IPS DF 6.9 (cell line): ENCODE results near the gene NCR2.

ENCODE experiments used
- DNase-seq: peaks from one replicate; pipeline ENCODE4 v3.0.0-alpha.2; 2013; ENCODE audit warnings: low read depth, low spot score
- H3K27ac ChIP-seq: one replicate; pipeline ENCODE4 v1.5.1; 2013; ENCODE audit warnings: low read length, control low read depth
- H3K27me3 ChIP-seq: 2 replicates; pipeline ENCODE4 v1.6.1; 2013; ENCODE audit warnings: mild to moderate bottlenecking, low read length; ENCODE audit not compliant: control insufficient read depth, insufficient read depth
- H3K36me3 ChIP-seq: 2 replicates; pipeline ENCODE4 v1.6.1; 2013; ENCODE audit warnings: low read length; ENCODE audit not compliant: control insufficient read depth, insufficient read depth
- H3K4me1 ChIP-seq: 2 replicates; pipeline ENCODE4 v1.6.1; 2013; ENCODE audit warnings: low read length; ENCODE audit not compliant: control insufficient read depth, insufficient read depth
- H3K4me3 ChIP-seq: 2 replicates; pipeline ENCODE4 v1.5.1; 2013; ENCODE audit warnings: mild to moderate bottlenecking, low read length
- H3K9me3 ChIP-seq: 2 replicates; pipeline ENCODE4 v1.6.1; 2013; ENCODE audit warnings: low read length, inconsistent platforms; ENCODE audit not compliant: control insufficient read depth, insufficient read depth
- WGBS: extraction: QIAGEN DNeasy Blood & Tissue Kit; methylation state at CpG from one replicate; pipeline ENCODE4 v1.1.7; 2013; ENCODE audit warnings: mixed read lengths, missing lambda C conversion rate; ENCODE audit not compliant: insufficient read length, insufficient coverage; 5-methylcytosine and 5-hydroxymethylcytosine counted together

NCR2 gene

DNA sequence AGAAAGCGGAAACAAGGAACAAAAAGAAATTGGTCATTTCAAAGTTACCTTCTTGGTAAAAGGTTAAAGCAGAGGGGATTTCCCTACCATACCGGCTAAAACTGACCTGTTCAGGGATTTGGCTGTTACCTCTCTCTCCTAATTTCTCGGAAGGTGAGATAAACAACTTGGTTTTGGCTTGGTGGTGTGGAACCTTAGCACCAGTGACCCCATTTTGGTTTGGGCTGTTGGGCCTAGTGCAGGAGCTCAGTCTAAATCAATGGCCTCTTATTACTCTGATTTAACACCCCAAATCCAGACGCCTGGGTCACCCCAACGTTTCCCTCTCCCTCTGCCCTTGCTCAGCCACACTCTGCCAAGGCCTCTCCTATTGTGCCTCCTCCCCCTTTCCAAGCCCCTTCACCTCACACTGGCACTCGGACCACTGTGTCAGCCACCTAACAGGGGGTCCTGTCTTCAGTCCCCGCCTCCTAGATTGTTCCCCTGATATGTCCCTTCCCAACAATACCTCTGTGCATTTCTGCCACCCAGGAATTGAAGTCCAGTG is 8.3 kb downstream of the NCR2 start:
- Histone ChIP-seq H3K9me3 (no peaks in the 10 kb centered on the region), H3K27me3 (no peaks in the 10 kb centered on the region), H3K36me3 (no peaks in the 10 kb centered on the region), H3K4me3 (no peak overlapping the region), H3K4me1 (no peaks in the 10 kb centered on the region), H3K27ac (no peak overlapping the region)
- no CpG with 5 or more reads among the region's 7 CpGs for WGBS
- no peak for DNase-seq

DNA sequence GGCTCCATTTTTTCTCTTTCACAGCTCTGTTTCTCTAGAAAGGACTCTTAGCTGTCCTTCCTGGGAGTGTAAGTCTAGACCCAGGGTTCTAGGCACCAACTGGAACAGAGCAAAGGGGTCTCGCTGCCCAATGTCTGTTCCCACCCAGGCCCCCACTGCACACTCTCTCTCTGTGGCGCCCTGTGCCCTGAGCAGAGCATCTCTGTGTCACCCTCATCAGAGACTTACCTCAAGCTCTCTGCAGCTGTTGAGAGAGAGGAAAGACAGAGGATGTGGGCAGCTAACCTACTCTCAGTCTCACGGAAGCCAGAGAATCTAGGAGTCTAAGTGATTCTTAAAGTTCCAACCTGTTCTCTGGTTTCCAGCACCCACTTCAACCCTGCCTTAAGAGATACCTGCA is 9.5 kb downstream of the NCR2 start:
- Histone ChIP-seq H3K9me3 (no peaks in the 10 kb centered on the region), H3K36me3 (no peaks in the 10 kb centered on the region), H3K4me1 (no peaks in the 10 kb centered on the region), H3K27ac (no peak overlapping the region), H3K27me3 (no peaks in the 10 kb centered on the region), H3K4me3 (no peak overlapping the region)
- no CpG with 5 or more reads among the region's 3 CpGs for WGBS
- DNase-seq = no peak

DNA sequence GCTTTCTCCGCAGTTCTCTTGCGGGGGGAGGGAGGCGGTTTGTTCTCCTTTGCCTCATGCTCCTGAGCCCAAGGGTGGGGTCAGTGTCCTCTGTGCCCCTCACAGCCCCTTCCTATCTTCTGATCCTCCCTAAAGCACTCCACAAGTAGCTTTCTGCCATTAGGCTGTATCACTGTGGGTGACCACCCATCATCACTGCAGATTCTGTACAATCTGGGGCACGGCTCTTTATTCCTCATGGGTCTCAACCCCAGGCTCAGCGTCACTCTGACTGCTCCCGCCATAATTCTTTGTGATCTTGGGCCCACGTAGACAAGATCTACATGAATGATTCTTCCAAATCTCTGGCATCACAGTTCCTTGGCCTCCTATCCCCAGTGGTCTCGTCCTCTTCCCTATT is 10.5 kb downstream of the NCR2 start:
- Histone ChIP-seq H3K4me1 (no peaks in the 10 kb centered on the region), H3K27me3 (no peaks in the 10 kb centered on the region), H3K4me3 (no peak overlapping the region), H3K27ac (no peak overlapping the region), H3K9me3 (no peaks in the 10 kb centered on the region; the same call in 1 of the 2 replicates), H3K36me3 (no peaks in the 10 kb centered on the region)
- DNase-seq = no peak
- no CpG with 5 or more reads among the region's 8 CpGs for WGBS

DNA sequence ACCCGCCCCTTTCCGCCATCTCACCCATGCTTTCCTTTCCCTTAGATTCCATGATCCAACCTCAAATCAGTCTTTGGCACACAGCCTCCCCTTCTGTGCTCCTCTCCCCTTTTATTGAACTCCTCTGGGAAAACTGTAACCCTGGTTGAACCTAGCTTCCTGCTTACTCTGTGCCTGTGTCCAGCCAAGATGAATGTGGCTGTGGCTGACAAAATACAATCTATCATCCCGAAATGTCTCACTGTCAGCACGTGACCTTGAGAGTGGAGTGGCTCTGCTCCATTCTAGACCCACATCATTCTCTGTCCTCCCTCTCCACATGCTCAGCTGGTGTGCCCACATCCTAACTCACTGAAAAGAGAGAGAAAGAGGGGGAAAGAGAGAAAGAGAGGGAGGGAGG is 11.0 kb downstream of the NCR2 start:
- DNase-seq = no peak
- Histone ChIP-seq H3K4me1 (no peaks in the 10 kb centered on the region), H3K27ac (no peak overlapping the region), H3K36me3 (no peaks in the 10 kb centered on the region), H3K27me3 (no peaks in the 10 kb centered on the region), H3K4me3 (no peak overlapping the region), H3K9me3 (no peaks in the 10 kb centered on the region; the same call in 1 of the 2 replicates)
- no CpG with 5 or more reads among the region's 4 CpGs for WGBS

DNA sequence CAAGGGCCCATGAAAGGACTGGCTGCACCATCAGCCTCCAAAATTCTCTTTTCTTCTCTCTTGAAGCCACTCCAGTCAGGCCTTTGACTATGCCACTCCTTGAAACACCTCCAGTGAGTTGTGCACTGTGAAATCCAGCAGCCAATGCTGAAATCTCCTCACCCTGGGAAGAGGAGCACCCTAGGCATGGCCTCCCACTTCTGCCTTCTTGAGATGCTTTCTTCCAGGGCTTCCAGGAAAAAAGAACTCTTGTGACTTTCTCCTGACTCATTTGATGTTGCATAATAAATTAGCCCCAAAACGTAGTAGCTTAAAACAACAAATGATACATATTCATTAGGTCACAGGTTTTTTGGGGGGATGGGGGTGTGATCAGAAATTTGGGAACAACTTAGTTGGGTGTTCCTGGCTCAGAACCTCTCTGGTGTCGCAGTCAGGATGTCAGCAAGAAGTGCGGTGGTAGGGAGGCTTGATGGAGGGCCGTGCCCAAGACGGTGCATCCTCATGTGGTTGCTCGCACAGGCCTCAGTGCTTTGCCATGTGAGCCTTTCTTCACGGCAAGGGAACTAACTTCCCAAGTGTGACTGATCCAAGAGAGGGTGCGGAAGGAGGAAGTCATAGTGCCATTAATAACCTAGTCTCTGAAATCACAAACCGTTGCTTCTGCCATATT is 12.1 kb downstream of the NCR2 start:
- no peaks in the 10 kb centered on the region for H3K4me1 ChIP-seq
- H3K27me3 ChIP-seq = no peaks in the 10 kb centered on the region
- no peaks in the 10 kb centered on the region for H3K36me3 ChIP-seq
- no peak overlapping the region for H3K4me3 ChIP-seq
- no peak overlapping the region for H3K27ac ChIP-seq
- no CpG with 5 or more reads among the region's 9 CpGs for WGBS
- H3K9me3 ChIP-seq = no peaks in the 10 kb centered on the region; the same call in 1 of the 2 replicates
- DNase-seq = no peak

DNA sequence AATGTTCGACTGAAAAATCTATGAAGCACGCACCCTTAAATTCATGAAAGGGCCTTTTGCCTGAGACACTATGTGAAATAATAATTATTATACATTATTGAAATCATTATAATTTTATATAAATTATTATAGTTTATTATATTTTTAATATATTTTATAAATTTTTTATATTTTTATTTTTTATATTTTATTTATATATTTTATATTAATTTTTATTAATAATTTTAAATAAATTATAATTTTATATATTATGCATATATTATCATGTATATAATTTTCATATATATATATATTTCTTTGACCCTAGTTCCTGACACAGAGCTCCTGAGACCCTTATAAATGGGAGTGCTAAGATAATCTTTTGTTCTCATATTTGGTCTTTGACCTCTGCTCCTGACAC is 13.5 kb downstream of the NCR2 start:
- no peak for DNase-seq
- no peaks in the 10 kb centered on the region for H3K4me1 ChIP-seq
- no peaks in the 10 kb centered on the region for H3K27me3 ChIP-seq
- H3K4me3 ChIP-seq = no peak overlapping the region
- no peaks in the 10 kb centered on the region; the same call in 1 of the 2 replicates for H3K9me3 ChIP-seq
- WGBS = no CpG with 5 or more reads among the region's 2 CpGs
- H3K36me3 ChIP-seq = no peaks in the 10 kb centered on the region
- H3K27ac ChIP-seq = no peak overlapping the region

DNA sequence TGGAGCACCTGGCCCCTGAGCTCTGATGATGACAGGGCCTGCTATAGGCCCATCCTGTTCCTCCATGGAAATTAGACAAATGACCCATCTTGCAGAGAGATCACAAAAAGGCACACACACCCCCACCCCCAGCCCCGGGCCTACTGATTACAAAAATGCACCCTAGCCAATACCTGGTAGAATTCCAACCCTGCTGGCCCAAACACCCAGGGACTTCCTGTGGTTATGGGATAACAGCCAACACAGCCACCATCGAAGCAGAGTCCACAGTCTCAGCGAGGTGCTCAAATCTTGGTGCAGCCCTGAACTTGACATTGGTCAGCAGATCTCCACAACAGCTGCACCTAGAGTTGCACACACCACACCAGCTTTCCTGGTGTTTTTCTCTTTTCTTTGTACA is 17.0 kb downstream of the NCR2 start:
- Histone ChIP-seq H3K4me3 (no peak overlapping the region), H3K4me1 (no peaks in the 10 kb centered on the region), H3K36me3 (no peaks in the 10 kb centered on the region), H3K9me3 (no peaks in the 10 kb centered on the region; the same call in 1 of the 2 replicates), H3K27me3 (no peaks in the 10 kb centered on the region), H3K27ac (no peak overlapping the region)
- no CpG with 5 or more reads among the region's 3 CpGs for WGBS
- no peak for DNase-seq

DNA sequence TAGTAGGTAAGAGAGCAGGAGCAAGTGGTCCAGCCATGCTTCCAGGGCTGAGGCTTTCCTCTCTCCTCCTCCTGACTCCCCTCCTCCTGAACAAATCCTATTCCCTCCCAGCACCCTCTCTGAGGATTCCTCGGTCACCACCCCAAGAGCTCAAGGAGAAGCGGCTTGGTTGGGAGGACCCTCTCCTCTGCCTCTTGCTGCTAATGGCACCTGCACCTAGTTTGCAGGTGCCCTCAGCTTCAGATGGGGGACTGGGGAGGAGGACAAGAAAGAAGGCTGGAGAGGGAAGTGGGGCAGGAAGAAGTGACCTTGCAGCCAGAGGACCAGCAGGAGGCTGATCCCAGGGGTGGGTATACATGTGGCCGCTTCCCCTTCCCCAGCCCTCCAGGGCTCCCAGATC is 17.5 kb downstream of the NCR2 start:
- WGBS = no CpG with 5 or more reads among the region's 3 CpGs
- H3K27ac ChIP-seq = no peak overlapping the region
- DNase-seq = no peak
- H3K9me3 ChIP-seq = no peaks in the 10 kb centered on the region; the same call in 1 of the 2 replicates
- no peaks in the 10 kb centered on the region for H3K27me3 ChIP-seq
- no peaks in the 10 kb centered on the region for H3K4me1 ChIP-seq
- no peak overlapping the region for H3K4me3 ChIP-seq
- H3K36me3 ChIP-seq = no peaks in the 10 kb centered on the region

DNA sequence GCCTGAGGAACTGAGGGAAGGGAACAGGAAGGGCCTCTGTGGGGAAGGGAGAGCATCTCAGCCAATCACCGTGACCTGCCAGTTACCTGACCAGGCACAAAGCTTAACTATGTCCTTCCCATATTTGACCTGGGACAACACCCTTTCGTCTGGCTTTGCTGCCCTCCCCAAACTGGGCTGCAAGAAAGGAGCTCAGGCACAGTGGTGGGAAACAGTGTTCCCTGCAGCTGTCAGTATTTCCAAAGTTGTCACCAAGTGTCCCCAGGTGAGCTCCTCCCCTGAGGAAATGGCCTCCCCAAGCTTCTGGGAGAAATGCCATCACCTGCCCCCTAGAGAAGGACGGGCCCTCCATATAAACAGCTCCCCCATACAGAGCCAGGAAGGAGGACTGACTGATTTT is 17.9 kb downstream of the NCR2 start:
- Histone ChIP-seq H3K27me3 (no peaks in the 10 kb centered on the region), H3K9me3 (no peaks in the 10 kb centered on the region; the same call in 1 of the 2 replicates), H3K27ac (no peak overlapping the region), H3K4me1 (no peaks in the 10 kb centered on the region), H3K4me3 (no peak overlapping the region), H3K36me3 (no peaks in the 10 kb centered on the region)
- DNase-seq = no peak
- WGBS = no CpG with 5 or more reads among the region's 3 CpGs

DNA sequence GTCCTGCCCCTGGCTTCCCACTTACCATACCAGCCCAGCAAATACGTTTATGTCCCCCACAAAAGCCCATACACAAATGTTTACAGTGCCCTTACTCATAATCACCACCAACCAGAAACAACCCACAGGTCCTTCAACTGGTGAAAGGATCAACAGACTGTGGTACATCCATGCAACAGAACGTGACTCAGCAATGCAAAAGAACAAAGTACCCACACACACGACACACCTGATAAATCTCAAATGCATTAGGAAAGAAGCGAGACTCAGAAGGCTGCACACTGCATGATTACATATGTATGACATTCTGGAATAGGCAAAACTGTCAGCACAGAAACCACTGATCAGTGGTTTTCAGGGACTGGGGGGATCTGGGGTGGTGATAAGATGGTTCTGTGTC is 20.5 kb downstream of the NCR2 start:
- H3K36me3 ChIP-seq = no peaks in the 10 kb centered on the region
- no peaks in the 10 kb centered on the region for H3K27me3 ChIP-seq
- WGBS = no CpG with 5 or more reads among the region's 4 CpGs
- peaks cover 2% of the 10 kb centered on the region for H3K9me3 ChIP-seq
- H3K27ac ChIP-seq = no peak overlapping the region
- no peaks in the 10 kb centered on the region for H3K4me1 ChIP-seq
- H3K4me3 ChIP-seq = no peak overlapping the region
- DNase-seq = no peak

DNA sequence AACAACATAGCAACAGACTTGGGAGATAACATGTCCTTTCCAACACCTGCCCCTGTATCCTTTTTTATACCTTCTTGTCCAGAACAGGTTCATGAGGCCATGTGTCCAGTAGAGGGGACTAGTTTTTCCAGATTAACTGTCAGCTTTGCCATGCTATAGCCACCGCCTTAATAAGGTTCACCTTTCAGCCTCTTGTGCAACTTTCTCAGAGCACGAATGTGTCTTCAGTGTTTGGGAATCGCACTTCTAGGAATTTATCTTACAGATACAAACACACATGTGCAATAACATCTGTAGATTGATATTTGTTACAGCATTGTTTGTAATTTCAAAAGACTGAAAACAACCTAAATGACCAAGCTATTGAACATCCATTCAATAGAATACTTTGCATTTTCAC is 21.4 kb downstream of the NCR2 start:
- peaks cover 2% of the 10 kb centered on the region for H3K9me3 ChIP-seq
- H3K4me1 ChIP-seq = no peaks in the 10 kb centered on the region
- H3K27me3 ChIP-seq = no peaks in the 10 kb centered on the region
- WGBS = no CpG with 5 or more reads among the region's 3 CpGs
- H3K27ac ChIP-seq = no peak overlapping the region
- H3K36me3 ChIP-seq = no peaks in the 10 kb centered on the region
- H3K4me3 ChIP-seq = no peak overlapping the region
- no peak for DNase-seq
